HCT116 (cell line): ENCODE data around the gene PXMP4. TPM values are rescaled to one million over a fixed set of nuclear protein-coding genes. Genes with fewer than 3 reads are reported as not detected.
A peak's percentile ranks its signal among the peaks of the same experiment; 100 is the strongest.

Experiments
- ATAC-seq: fragments of 200-7000 bp; cut with Tn5 transposase; 2 replicates; pipeline ENCODE4 v1.9.1; 2020; ENCODE audit warnings: mild to moderate bottlenecking, moderate library complexity
- BruUV-seq: library from RNA; stranded (reverse); fragments of 400-500 nt; replicated peaks from 2 replicates; lab custom pipeline; 2021; lab: Mats Ljungman, UMichigan
- CTCF ChIA-PET: fragments of 300-600 bp; sonication (Branson Sonifier 250); formaldehyde crosslinking; loops from one replicate; lab custom pipeline; 2021; ENCODE audit warnings: antibody characterized with exemption; lab: Charles Lee
- POLR2A ChIA-PET: fragments of 300-600, 350-600 bp; sonication (Branson Sonifier 250); formaldehyde crosslinking; loops from one replicate; lab custom pipeline; 2021; ENCODE audit warnings: antibody characterized with exemption; lab: Charles Lee
- RAD21 ChIA-PET, 2 experiments: fragments of 300-600 bp; sonication (Branson Sonifier 250); formaldehyde crosslinking; loops; one replicate each; lab custom pipeline; 2023; ENCODE audit warnings: low total read pairs in 2 of 2; ENCODE audit not compliant: uncharacterized antibody in 2 of 2, unreplicated experiment in 2 of 2, low non-redundant PET in 1 of 2; lab: Charles Lee
- DNase-seq: peaks from one replicate; pipeline ENCODE4 v3.0.0-alpha.2; 2010; ENCODE audit warnings: low read depth, low spot score
- H2AFZ ChIP-seq: fragments of 200-600 bp; shearing (Covaris generic), sonication (generic); 2 replicates; pipeline ENCODE4 v1.6.1; 2017; ENCODE audit warnings: low read depth, mixed run types, mixed read lengths, antibody characterized with exemption, low read length; ENCODE audit not compliant: poor library complexity, severe bottlenecking
- H3K27ac ChIP-seq: 2 replicates; pipeline ENCODE4 v1.5.1; 2012; ENCODE audit warnings: low read depth, low read length
- H3K27me3 ChIP-seq: fragments of 200-600 bp; sonication (generic); 2 replicates; pipeline ENCODE4 v1.6.1; 2016; ENCODE audit warnings: mixed run types, low read length, mixed read lengths; ENCODE audit not compliant: insufficient read depth
- H3K36me3 ChIP-seq, 2 experiments: fragments of 200-500 bp in 1 of 2; fragments of 200-600 bp in 1 of 2; sonication (Bioruptor generic) in 1 of 2; sonication (generic) in 1 of 2; 2 replicates each; pipeline versions ENCODE4 v1.5.1 to v1.6.1; 2014 to 2016; ENCODE audit warnings: low read length in 2 of 2, inconsistent platforms in 1 of 2, mixed read lengths in 1 of 2, mixed run types in 1 of 2; ENCODE audit not compliant: insufficient read depth in 2 of 2, control insufficient read depth in 1 of 2
- H3K4me1 ChIP-seq, 2 experiments: fragments of 200-600 bp in 1 of 2; sonication (generic) in 1 of 2; 2 replicates each; pipeline versions ENCODE4 v1.5.1 to v1.6.1; 2012 to 2017; ENCODE audit warnings: low read length in 2 of 2, inconsistent platforms in 1 of 2, mild to moderate bottlenecking in 1 of 2, mixed read lengths in 1 of 2, mixed run types in 1 of 2, moderate library complexity in 1 of 2; ENCODE audit not compliant: insufficient read depth in 2 of 2, control insufficient read depth in 1 of 2
- H3K4me2 ChIP-seq: fragments of 200-600 bp; sonication (generic); 2 replicates; pipeline ENCODE4 v1.6.1; 2017; ENCODE audit warnings: mixed run types, low read length, mixed read lengths
- H3K4me3 ChIP-seq, 2 experiments: fragments of 200-600 bp in 1 of 2; sonication (generic) in 1 of 2; replicated peaks in 1 of 2; 2 replicates each; pipeline ENCODE4 v1.5.1; 2011 to 2016; ENCODE audit warnings: low read length in 2 of 2, control low read depth in 1 of 2, low read depth in 1 of 2, mild to moderate bottlenecking in 1 of 2, mixed read lengths in 1 of 2, mixed run types in 1 of 2
- H3K79me2 ChIP-seq: fragments of 200-600 bp; sonication (generic); 2 replicates; pipeline ENCODE4 v1.6.1; 2017; ENCODE audit warnings: mild to moderate bottlenecking, mixed run types, low read length, moderate library complexity, mixed read lengths; ENCODE audit not compliant: insufficient read depth
- H3K9ac ChIP-seq: fragments of 200-600 bp; sonication (generic); 2 replicates; pipeline ENCODE4 v1.6.1; 2016; ENCODE audit warnings: low read length, mixed read lengths
- H3K9me2 ChIP-seq: fragments of 200-600 bp; sonication (generic), shearing (Covaris generic); 2 replicates; pipeline ENCODE4 v1.6.1; 2017; ENCODE audit warnings: mixed run types, mild to moderate bottlenecking, moderate library complexity; ENCODE audit not compliant: insufficient read depth
- H3K9me3 ChIP-seq, 2 experiments: fragments of 200-500 bp in 1 of 2; fragments of 200-600 bp in 1 of 2; sonication (Bioruptor generic) in 1 of 2; sonication (generic) in 1 of 2; 2 replicates each; pipeline ENCODE4 v1.6.1; 2014 to 2017; ENCODE audit warnings: low read length in 2 of 2, mixed read lengths in 2 of 2, inconsistent platforms in 1 of 2, low read depth in 1 of 2, mild to moderate bottlenecking in 1 of 2, mixed run types in 1 of 2, moderate library complexity in 1 of 2; ENCODE audit not compliant: control insufficient read depth in 1 of 2, insufficient read depth in 1 of 2
- H4K20me1 ChIP-seq: fragments of 200-600 bp; sonication (generic), shearing (Covaris generic); 2 replicates; pipeline ENCODE4 v1.6.1; 2017; ENCODE audit warnings: mixed run types, mild to moderate bottlenecking, moderate library complexity; ENCODE audit not compliant: insufficient read depth
- CBX3 ChIP-seq: IDR thresholded peaks from 2 replicates; pipeline ENCODE4 v1.6.1; 2012; ENCODE audit warnings: low read depth
- EZH2 ChIP-seq: fragments of 200-600 bp; sonication (generic); IDR thresholded peaks from 2 replicates; pipeline ENCODE4 v1.6.1; 2017; ENCODE audit warnings: antibody characterized with exemption, mixed run types
- EZH2phosphoT487 ChIP-seq: fragments of 200-600 bp; IDR thresholded peaks from 2 replicates; pipeline ENCODE4 v1.6.1; 2018; ENCODE audit warnings: antibody characterized with exemption, borderline replicate concordance
- POLR2A ChIP-seq: IDR thresholded peaks from 2 replicates; pipeline ENCODE4 v1.7.0; 2011; ENCODE audit warnings: borderline replicate concordance; ENCODE audit not compliant: insufficient read depth, insufficient read length; ENCODE audit errors: extremely low read depth
- POLR2AphosphoS5 ChIP-seq: IDR thresholded peaks from 2 replicates; pipeline ENCODE4 v1.6.1; 2011; ENCODE audit warnings: mild to moderate bottlenecking, low read depth, low read length, moderate library complexity
- RAD21 ChIP-seq: IDR thresholded peaks from 2 replicates; pipeline ENCODE4 v1.6.1; 2012; ENCODE audit warnings: low read depth, mild to moderate bottlenecking
- SIN3A ChIP-seq: IDR thresholded peaks from 2 replicates; pipeline ENCODE4 v1.6.1; 2012; ENCODE audit warnings: low read depth
- SP1 ChIP-seq: IDR thresholded peaks from 2 replicates; pipeline ENCODE4 v1.6.1; 2012; ENCODE audit warnings: low read depth
- SRF ChIP-seq: IDR thresholded peaks from 2 replicates; pipeline ENCODE4 v1.6.1; 2012; ENCODE audit warnings: low read depth
- YY1 ChIP-seq: IDR thresholded peaks from 2 replicates; pipeline ENCODE4 v1.6.1; 2011; ENCODE audit warnings: low read length, low read depth, moderate library complexity, mild to moderate bottlenecking; ENCODE audit not compliant: insufficient replicate concordance; ENCODE audit errors: extremely low read depth
- intact Hi-C: fragments of 100-400 bp; cut with micrococcal nuclease; formaldehyde crosslinking; loops from 2 replicates; pipeline ENCODE4 v1.10.0; 2022
- total RNA-seq: library from RNA; stranded (reverse); gene quantifications from one replicate; pipeline ENCODE4 v1.2.1, GENCODE V29; 2021; ENCODE audit not compliant: unreplicated experiment

The PXMP4 gene
- total RNA-seq, 1 experiment from 2014 or later, result 9.6 TPM

- TF ChIP-seq YY1 (no peak), CBX3 (no peak), EZH2 (no peak), RAD21 (no peak)
- TF ChIP-seq, all 23 proteins: peak for 7
Measured at GRCh38 chr20:33686100-33686983, 33.8 kb downstream of the PXMP4 start, which contains the start of gene E2F1 (continued).

- peak overlapping the region; percentile 90 for H3K9ac ChIP-seq
- intact Hi-C loops, result no loop called here
- no peak overlapping the region for H2AFZ ChIP-seq
- BruUV-seq, result no TSS peak
- no peaks in the 10 kb centered on the region for H3K27me3 ChIP-seq
- ChIA-PET RAD21 (no interaction called here), POLR2A (interaction anchor here (1.1 kb wide), 1 partner anchor 21 kb away, joined by 3 read pairs; no protein-coding TSS in a partner anchor), CTCF (no interaction called here)
- peak; percentile 69 for ATAC-seq
- H3K9me2 ChIP-seq, result no peaks in the 10 kb centered on the region
- H3K4me3 ChIP-seq, result peak overlapping the region; percentile 82 to 83
- peak overlapping the region; percentile 97 for H3K4me2 ChIP-seq
- peaks cover 32% of the 10 kb centered on the region for H3K79me2 ChIP-seq
- peak overlapping the region; percentile 83 for H3K27ac ChIP-seq
- peaks cover 13 to 35% of the 10 kb centered on the region in 2 experiments for H3K4me1 ChIP-seq
- H3K36me3 ChIP-seq, result no peaks in the 10 kb centered on the region
- no peaks in the 10 kb centered on the region for H3K9me3 ChIP-seq
- TF ChIP-seq POLR2AphosphoS5 (peak; percentile 23; the same call in 1 of the 2 replicates), SIN3A (0 out of 2 replicates have a peak, but pooled peaks have one; percentile 37), YY1 (no peak), EZH2phosphoT487 (no peak), POLR2A (no peak), SRF (no peak), SP1 (no peak)
- DNase-seq, result no peak
- H4K20me1 ChIP-seq, result no peaks in the 10 kb centered on the region
Measured at GRCh38 chr20:33685328-33686099, 34.6 kb downstream of the PXMP4 start.
